HCEC 1CT (cell line): Measurements from ENCODE around the gene ARHGAP24.
A peak's percentile ranks its signal among the peaks of the same experiment; 100 is the strongest.

Experiments used
- DNase-seq: peaks from one replicate; pipeline ENCODE4 v3.0.0-alpha.2; 2017

ARHGAP24 gene

GRCh38 chr4:86036736-86037135 lies 561.8 kb downstream of the ARHGAP24 start:
- peak; percentile 67 for DNase-seq

GRCh38 chr4:86038037-86038436 lies 563.1 kb downstream of the ARHGAP24 start:
- no peak for DNase-seq

DNA sequence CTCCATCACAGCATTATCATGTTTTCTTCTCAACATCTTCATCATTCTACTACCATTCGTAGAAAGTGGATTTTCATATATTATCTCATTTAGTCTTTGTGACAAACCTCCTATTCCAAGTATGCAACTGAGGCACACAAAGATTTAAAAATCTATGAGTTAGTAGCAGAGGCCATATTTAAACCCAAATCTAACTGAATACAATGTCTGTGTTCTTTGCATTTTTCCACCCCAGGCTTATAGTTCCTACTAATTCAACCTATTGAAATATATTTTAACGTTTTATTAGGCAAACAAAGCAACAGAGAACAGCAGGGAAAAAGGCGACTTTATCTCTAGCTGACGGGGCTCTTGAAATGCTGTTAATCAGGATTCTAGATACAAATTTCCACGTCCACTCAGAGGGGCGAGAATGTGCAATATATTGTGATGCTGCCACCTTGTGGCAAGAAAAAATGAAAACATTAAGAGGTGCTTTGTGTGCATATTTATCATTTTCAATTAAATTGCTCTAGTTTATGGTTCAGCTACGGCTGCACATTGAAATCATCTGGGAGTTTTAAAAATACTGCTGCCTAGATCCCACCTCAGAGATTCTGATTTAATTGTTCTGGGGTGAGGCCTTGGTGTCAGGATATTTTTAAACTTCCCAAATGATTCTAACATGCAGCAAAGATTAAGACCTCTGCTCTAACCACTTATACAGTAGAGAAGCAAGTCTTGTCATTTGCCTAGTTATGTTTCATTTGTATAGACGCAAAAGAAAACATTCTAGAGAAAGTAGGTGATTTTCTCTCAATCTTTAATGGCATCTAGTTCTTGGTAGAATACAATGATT lies 569.0 kb downstream of the ARHGAP24 start:
- peak; percentile 29 for DNase-seq

DNA sequence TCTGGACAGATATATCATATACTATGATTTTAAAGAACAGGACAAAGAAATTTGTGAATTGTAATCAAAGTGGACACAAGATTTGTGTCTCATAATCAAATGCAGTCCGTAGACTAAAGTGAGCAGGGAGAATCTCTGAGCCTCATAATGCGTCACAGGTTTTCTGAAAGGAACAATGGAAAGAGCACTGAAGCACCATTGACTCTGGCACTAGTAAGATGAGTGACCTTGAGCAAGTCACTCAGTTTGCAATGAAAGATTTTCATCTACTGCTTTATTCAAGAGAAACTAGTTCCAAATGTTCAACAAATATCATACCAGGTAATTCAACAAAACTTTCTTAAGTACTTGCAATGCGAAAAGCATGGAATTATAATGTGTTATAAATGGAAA lies 569.6 kb downstream of the ARHGAP24 start:
- DNase-seq = no peak

GRCh38 chr4:86048426-86048825 lies 573.5 kb downstream of the ARHGAP24 start:
- DNase-seq = peak; percentile 9

DNA sequence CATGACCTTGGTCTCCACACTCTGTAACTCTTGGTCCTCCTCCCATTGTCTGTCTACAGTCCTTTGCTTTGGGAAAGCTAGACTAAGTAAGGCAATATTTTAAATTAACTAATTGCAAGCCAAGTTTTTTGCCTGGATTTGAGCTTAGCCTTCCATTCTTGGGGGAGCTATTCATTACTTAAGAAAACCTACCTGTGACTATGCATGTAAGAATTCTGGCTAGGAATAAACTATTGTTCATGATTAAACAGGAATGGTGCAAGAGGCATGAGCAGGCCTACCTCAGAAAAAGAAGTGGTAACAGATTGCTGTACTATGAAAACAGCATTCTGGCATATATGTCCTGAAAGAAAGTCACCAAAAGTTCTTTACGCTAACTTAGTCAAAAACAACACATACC lies 575.5 kb downstream of the ARHGAP24 start:
- DNase-seq = no peak
